OCI-LY1 (cell line): ENCODE measurements around the gene LRRC45.
"Not testable (repeated sequence)": the region's sequence is repeated elsewhere in the genome, so short reads cannot be mapped to it uniquely, and the experiment has no call there.

ENCODE experiments used
- H2AFZ ChIP-seq: fragments of 200-600 bp; sonication (generic), shearing (Covaris generic); 2 replicates; pipeline ENCODE4 v1.6.0; 2014; ENCODE audit warnings: antibody characterized with exemption, mild to moderate bottlenecking, low read length
- H3F3A ChIP-seq: fragments of 200-600 bp; sonication (generic), shearing (Covaris generic); 2 replicates; pipeline ENCODE4 v1.6.0; 2014; ENCODE audit warnings: mild to moderate bottlenecking, antibody characterized with exemption, low read length, moderate library complexity; ENCODE audit not compliant: insufficient read depth
- H3K27ac ChIP-seq: fragments of 200-600 bp; sonication (generic); 2 replicates; pipeline ENCODE4 v1.5.1; 2014; ENCODE audit warnings: low read length, mixed run types, mild to moderate bottlenecking, low read depth; ENCODE audit not compliant: poor library complexity, severe bottlenecking
- H3K27me3 ChIP-seq: fragments of 200-600 bp; sonication (generic); 2 replicates; pipeline ENCODE4 v1.6.0; 2014; ENCODE audit warnings: antibody characterized with exemption, mild to moderate bottlenecking, low read length, moderate library complexity; ENCODE audit not compliant: insufficient read depth
- H3K36me3 ChIP-seq: fragments of 200-600 bp; sonication (generic); 2 replicates; pipeline ENCODE4 v1.6.1; 2014; ENCODE audit warnings: mild to moderate bottlenecking, antibody characterized with exemption, low read length, moderate library complexity, mixed read lengths; ENCODE audit not compliant: insufficient read depth
- H3K4me1 ChIP-seq: fragments of 200-600 bp; sonication (generic); 2 replicates; pipeline ENCODE4 v1.5.1; 2014; ENCODE audit warnings: mild to moderate bottlenecking, low read length, moderate library complexity; ENCODE audit not compliant: insufficient read depth, severe bottlenecking
- H3K4me2 ChIP-seq: fragments of 200-600 bp; sonication (generic), shearing (Covaris generic); 2 replicates; pipeline ENCODE4 v1.6.1; 2014; ENCODE audit warnings: low read length
- H3K4me3 ChIP-seq: fragments of 200-600 bp; sonication (generic); 2 replicates; pipeline ENCODE4 v1.5.1; 2014; ENCODE audit warnings: low read length, low read depth, mild to moderate bottlenecking, mixed read lengths; ENCODE audit not compliant: poor library complexity, severe bottlenecking
- H3K79me2 ChIP-seq: fragments of 200-600 bp; shearing (Covaris generic); 2 replicates; pipeline ENCODE4 v1.6.1; 2016; ENCODE audit warnings: mixed run types, low read length, mixed read lengths; ENCODE audit not compliant: insufficient read depth
- H3K9ac ChIP-seq: fragments of 200-600 bp; sonication (generic), shearing (Covaris generic); 2 replicates; pipeline ENCODE4 v1.6.1; 2014; ENCODE audit warnings: mild to moderate bottlenecking, low read length, mixed read lengths
- H3K9me2 ChIP-seq: fragments of 200-600 bp; sonication (generic), shearing (Covaris generic); 2 replicates; pipeline ENCODE4 v1.6.1; 2014; ENCODE audit warnings: low read depth, mild to moderate bottlenecking, low read length, mixed read lengths
- H3K9me3 ChIP-seq: fragments of 200-600 bp; shearing (Covaris generic); 2 replicates; pipeline ENCODE4 v1.6.1; 2014; ENCODE audit warnings: low read length, mixed read lengths
- H4K20me1 ChIP-seq: fragments of 200-600 bp; sonication (generic), shearing (Covaris generic); 2 replicates; pipeline ENCODE4 v1.6.0; 2016; ENCODE audit warnings: mild to moderate bottlenecking, low read length; ENCODE audit not compliant: insufficient read depth
- EZH2 ChIP-seq: fragments of 200-600 bp; sonication (generic), shearing (Covaris generic); IDR thresholded peaks from 2 replicates; pipeline ENCODE4 v1.8.0; 2017; ENCODE audit warnings: borderline replicate concordance, mixed run types, mild to moderate bottlenecking, antibody characterized with exemption, low read length, moderate library complexity, mixed read lengths
- TF ChIP-seq, protein P1 (sequence below): fragments of 200-600 bp; sonication (generic), shearing (Covaris generic); IDR thresholded peaks from 2 replicates; pipeline ENCODE4 v1.5.1; 2017; ENCODE audit warnings: mild to moderate bottlenecking, antibody characterized with exemption, low read length, moderate library complexity, mixed read lengths

The LRRC45 gene

DNA sequence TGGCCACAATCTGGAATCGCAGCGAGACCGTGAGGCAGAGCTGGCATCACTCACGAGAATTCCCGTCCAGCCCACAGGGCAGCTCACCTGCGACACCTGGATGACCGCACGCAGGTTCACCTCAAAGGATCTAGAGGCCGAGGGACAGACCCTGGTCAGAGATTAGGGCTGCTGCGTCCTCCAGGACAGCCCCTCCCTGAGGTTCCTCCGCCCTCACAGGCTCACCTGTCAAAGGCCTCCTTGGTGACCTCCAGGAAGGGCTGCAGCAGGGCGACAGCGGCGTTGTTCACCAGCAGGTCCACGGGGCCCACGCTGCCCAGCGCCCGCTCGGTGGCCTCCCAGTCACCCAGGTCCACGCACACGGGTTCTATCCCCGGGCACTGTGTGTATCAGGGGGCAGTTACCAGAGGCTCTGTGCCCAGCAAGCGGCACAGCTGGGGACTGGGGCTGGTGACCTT is 13.6 kb downstream of the LRRC45 start:
- no peak overlapping the region for H2AFZ ChIP-seq
- no peaks in the 10 kb centered on the region; the same call in 1 of the 2 replicates for H3F3A ChIP-seq
- TF ChIP-seq, protein P1, sequence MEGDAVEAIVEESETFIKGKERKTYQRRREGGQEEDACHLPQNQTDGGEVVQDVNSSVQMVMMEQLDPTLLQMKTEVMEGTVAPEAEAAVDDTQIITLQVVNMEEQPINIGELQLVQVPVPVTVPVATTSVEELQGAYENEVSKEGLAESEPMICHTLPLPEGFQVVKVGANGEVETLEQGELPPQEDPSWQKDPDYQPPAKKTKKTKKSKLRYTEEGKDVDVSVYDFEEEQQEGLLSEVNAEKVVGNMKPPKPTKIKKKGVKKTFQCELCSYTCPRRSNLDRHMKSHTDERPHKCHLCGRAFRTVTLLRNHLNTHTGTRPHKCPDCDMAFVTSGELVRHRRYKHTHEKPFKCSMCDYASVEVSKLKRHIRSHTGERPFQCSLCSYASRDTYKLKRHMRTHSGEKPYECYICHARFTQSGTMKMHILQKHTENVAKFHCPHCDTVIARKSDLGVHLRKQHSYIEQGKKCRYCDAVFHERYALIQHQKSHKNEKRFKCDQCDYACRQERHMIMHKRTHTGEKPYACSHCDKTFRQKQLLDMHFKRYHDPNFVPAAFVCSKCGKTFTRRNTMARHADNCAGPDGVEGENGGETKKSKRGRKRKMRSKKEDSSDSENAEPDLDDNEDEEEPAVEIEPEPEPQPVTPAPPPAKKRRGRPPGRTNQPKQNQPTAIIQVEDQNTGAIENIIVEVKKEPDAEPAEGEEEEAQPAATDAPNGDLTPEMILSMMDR, result no peak
- no peak for TF ChIP-seq EZH2
- no peak overlapping the region for H3K27ac ChIP-seq
- H3K4me2 ChIP-seq, result peak overlapping the region; percentile 85
- H3K9me2 ChIP-seq, result no peaks in the 10 kb centered on the region
- 0 out of 2 replicates have a peak, but pooled peaks cover 6% of the 10 kb centered on the region for H3K36me3 ChIP-seq
- peak overlapping the region; percentile 92 for H3K9ac ChIP-seq
- H3K27me3 ChIP-seq, result no peaks in the 10 kb centered on the region
- peak overlapping the region; percentile 80 for H3K4me3 ChIP-seq
- no peaks in the 10 kb centered on the region for H3K79me2 ChIP-seq
- H3K9me3 ChIP-seq, result no peaks in the 10 kb centered on the region
- H4K20me1 ChIP-seq, result no peaks in the 10 kb centered on the region
- H3K4me1 ChIP-seq, result peaks cover 28% of the 10 kb centered on the region

DNA sequence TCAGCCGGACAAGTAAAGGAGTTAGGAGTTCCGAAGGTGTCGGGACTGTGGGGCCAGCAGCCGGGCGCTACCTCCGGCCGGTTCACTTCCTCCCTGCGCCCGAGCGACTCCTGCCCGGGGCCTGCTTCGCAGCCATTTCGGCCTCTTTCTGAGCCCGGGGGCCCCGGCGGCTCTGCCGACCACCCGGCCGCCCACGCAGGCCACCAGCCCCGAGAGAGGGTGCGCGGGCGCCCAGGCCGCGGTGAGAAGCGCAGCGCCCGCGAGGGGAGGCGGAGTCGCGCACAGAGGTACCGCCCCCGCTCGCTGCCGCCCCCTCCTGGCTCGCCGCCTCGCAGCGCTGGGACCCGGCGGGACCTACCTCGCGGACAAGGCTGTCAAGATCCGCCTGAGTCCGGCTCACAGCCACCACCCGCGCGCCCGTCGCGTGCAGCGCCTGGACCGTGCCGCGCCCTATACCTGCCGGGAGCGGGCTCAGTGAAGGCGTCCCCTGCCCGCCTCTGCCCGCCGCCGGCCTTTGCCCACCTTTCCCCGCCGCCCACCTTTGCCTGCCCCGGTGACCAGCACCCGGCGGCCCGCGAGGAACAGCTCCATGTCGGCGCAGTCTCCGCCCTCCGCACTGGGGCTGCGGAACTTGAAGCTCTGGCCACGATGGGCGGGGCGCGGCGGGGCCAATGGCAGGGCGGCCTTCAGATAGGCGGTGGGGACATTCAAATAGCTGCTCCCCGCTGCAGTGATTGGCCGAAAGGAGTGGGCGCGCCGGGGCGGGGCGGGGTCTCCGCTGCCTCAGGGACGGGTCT is 14.2 kb downstream of the LRRC45 start, which contains the start of gene DCXR:
DCXR (minus strand) TSS at position 606 of the 797 bp plus-strand sequence; CDS start at position 591, 15 bp downstream.
- H3K9me3 ChIP-seq, result no peaks in the 10 kb centered on the region
- H3K4me2 ChIP-seq, result peak within 1 kb of the TSS; percentile 85
- H4K20me1 ChIP-seq, result no peaks in the 10 kb centered on the region
- H3K79me2 ChIP-seq, result no peaks in the 10 kb centered on the region
- no peaks in the 10 kb centered on the region; the same call in 1 of the 2 replicates for H3F3A ChIP-seq
- TF ChIP-seq EZH2, result no peak
- TF ChIP-seq, protein P1, result peak; percentile 81
- peak within 1 kb of the TSS; percentile 92 for H3K9ac ChIP-seq
- H3K4me3 ChIP-seq, result peak within 1 kb of the TSS; percentile 80
- H3K9me2 ChIP-seq, result no peaks in the 10 kb centered on the region
- no peaks in the 10 kb centered on the region for H3K27me3 ChIP-seq
- H3K27ac ChIP-seq, result no peak within 1 kb of the TSS
- H2AFZ ChIP-seq, result peak within 1 kb of the TSS; percentile 50; the same call in 1 of the 2 replicates
- H3K36me3 ChIP-seq, result 0 out of 2 replicates have a peak, but pooled peaks cover 6% of the 10 kb centered on the region
- H3K4me1 ChIP-seq, result peaks cover 24% of the 10 kb centered on the region

DNA sequence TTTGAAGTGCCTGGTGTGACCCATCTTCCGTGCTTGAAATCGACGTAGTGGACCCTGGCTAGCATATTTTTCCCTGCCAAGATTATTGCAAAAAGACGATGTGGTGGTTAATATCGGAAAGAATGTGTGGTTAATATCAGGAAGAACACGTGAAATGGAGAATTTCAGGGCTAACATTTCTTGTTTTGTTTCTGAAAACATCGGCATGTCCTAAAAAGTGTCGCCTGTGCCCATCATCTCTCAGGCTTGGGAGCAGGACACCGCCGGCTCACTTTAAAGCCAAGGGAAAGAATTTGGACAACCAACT is 14.7 kb downstream of the LRRC45 start:
- H3K9ac ChIP-seq, result peak overlapping the region; percentile 22; the same call in 1 of the 2 replicates
- peak overlapping the region; percentile 85 for H3K4me2 ChIP-seq
- peaks cover 20% of the 10 kb centered on the region for H3K4me1 ChIP-seq
- TF ChIP-seq, protein P1, result no peak
- no peak for TF ChIP-seq EZH2
- H3K4me3 ChIP-seq, result peak overlapping the region; percentile 80
- H4K20me1 ChIP-seq, result no peaks in the 10 kb centered on the region
- H2AFZ ChIP-seq, result peak overlapping the region; percentile 50; the same call in 1 of the 2 replicates
- H3K79me2 ChIP-seq, result no peaks in the 10 kb centered on the region
- no peaks in the 10 kb centered on the region for H3K9me3 ChIP-seq
- H3F3A ChIP-seq, result no peaks in the 10 kb centered on the region; the same call in 1 of the 2 replicates
- H3K9me2 ChIP-seq, result no peaks in the 10 kb centered on the region
- no peak overlapping the region for H3K27ac ChIP-seq
- 0 out of 2 replicates have a peak, but pooled peaks cover 6% of the 10 kb centered on the region for H3K36me3 ChIP-seq
- no peaks in the 10 kb centered on the region for H3K27me3 ChIP-seq

DNA sequence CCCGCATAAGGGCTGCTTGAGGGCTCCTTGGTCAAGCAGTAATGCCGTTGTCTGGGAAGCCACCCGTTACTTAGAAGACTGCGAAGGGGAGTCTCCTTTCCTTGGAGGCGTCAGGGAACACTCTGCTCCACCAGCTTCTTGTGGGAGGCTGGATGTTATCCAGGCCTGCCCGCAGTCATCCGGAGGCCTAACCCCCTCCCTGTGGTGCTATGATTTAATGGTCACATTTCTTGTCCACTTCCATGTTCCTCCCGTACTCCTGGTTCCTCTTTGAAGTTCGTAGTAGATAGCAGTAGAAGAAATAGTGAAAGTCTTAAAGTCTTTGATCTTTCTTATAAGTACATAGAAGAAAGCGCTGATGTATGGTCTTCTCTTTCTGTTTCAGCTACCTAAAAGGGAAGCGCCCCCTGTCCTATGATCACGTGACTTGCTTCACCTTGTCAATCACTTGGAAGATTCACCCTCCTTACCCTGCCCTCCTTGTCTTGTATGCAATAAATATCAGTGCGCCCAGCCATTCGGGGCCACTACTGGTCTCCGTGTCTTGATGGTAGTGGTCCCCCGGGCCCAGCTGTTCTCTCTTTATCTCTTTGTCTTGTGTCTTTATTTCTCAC is 15.8 kb downstream of the LRRC45 start:
- peaks cover 20% of the 10 kb centered on the region for H3K4me1 ChIP-seq
- not testable (repeated sequence) for H3F3A ChIP-seq, H3K27me3 ChIP-seq, H3K9ac ChIP-seq, H3K4me2 ChIP-seq, H2AFZ ChIP-seq, H3K27ac ChIP-seq, H3K36me3 ChIP-seq, H3K4me3 ChIP-seq, H3K9me3 ChIP-seq, H4K20me1 ChIP-seq, H3K79me2 ChIP-seq, H3K9me2 ChIP-seq
